HUES6 (cell line): ENCODE results near the gene VIPAS39.
A peak's percentile ranks its signal among the peaks of the same experiment; 100 is the strongest.

Source experiments
- H3K27ac ChIP-seq: 2 replicates; pipeline ENCODE4 v1.7.0; 2013; ENCODE audit warnings: low read depth, mild to moderate bottlenecking, low read length, inconsistent platforms
- H3K27me3 ChIP-seq: 2 replicates; pipeline ENCODE4 v1.6.1; 2013; ENCODE audit warnings: low read length; ENCODE audit not compliant: control insufficient read depth, insufficient read depth
- H3K36me3 ChIP-seq: 2 replicates; pipeline ENCODE4 v1.6.1; 2013; ENCODE audit warnings: low read length; ENCODE audit not compliant: control insufficient read depth, insufficient read depth
- H3K4me1 ChIP-seq: 2 replicates; pipeline ENCODE4 v1.6.1; 2013; ENCODE audit warnings: low read length; ENCODE audit not compliant: control insufficient read depth, insufficient read depth
- H3K4me3 ChIP-seq: 2 replicates; pipeline ENCODE4 v1.5.1; 2013; ENCODE audit warnings: low read depth, low read length
- H3K9ac ChIP-seq: one replicate; pipeline ENCODE4 v1.6.1; 2013; ENCODE audit warnings: mild to moderate bottlenecking, low read length
- H3K9me3 ChIP-seq: 2 replicates; pipeline ENCODE4 v1.6.1; 2013; ENCODE audit warnings: low read depth, low read length; ENCODE audit not compliant: control insufficient read depth, insufficient read depth

VIPAS39 gene

DNA sequence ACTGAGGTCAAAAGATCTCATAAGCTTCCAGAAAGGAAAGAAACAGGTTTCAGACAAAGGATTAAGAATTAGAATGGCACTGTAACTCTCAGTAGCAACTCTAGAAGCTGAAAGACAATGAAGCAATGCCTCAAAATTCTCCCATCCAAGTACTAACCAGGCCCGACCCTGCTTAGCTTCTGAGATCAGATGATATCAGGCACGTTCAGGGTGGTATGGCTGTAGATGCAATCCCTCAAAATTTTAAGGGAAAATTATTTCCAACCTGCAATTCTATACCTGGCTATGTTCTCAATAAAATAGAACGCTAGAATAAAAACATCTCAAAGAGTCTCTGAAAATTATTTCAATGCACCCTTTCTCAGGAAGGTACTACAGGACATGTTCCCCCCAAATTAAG, 53.6 kb downstream of the VIPAS39 start:
- H3K4me3 ChIP-seq = no peak overlapping the region
- no peaks in the 10 kb centered on the region for H3K9me3 ChIP-seq
- no peak overlapping the region for H3K27ac ChIP-seq

DNA sequence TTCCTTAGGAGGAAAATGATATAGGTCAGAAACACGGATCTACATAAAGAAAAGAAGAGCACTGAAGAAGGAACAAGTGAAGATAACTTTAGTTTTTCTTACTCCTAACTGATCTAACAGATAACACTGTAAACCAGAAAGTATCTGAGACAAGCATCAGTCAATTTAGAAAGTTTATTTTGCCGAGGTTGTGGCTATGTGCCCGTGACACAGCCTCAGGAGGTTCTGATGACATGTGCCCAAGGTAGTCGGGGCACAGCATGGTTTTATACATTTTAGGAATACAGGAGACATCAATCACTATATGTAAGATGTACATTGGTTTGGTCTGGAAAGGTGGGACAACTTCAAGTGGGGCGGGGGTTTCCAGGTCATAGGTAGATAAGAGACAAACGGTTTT, 57.2 kb downstream of the VIPAS39 start:
- H3K27me3 ChIP-seq = no peaks in the 10 kb centered on the region
- H3K27ac ChIP-seq = no peak overlapping the region
- no peak overlapping the region for H3K9ac ChIP-seq
- H3K4me3 ChIP-seq = no peak overlapping the region
- H3K4me1 ChIP-seq = no peaks in the 10 kb centered on the region
- H3K36me3 ChIP-seq = no peaks in the 10 kb centered on the region
- H3K9me3 ChIP-seq = 0 out of 2 replicates have a peak, but pooled peaks cover 3% of the 10 kb centered on the region

More for the DNA sequence above, 53.6 kb downstream of the VIPAS39 start:
- H3K4me1 ChIP-seq = no peaks in the 10 kb centered on the region
- no peaks in the 10 kb centered on the region for H3K36me3 ChIP-seq
- H3K27me3 ChIP-seq = no peaks in the 10 kb centered on the region
- H3K9ac ChIP-seq = no peak overlapping the region

DNA sequence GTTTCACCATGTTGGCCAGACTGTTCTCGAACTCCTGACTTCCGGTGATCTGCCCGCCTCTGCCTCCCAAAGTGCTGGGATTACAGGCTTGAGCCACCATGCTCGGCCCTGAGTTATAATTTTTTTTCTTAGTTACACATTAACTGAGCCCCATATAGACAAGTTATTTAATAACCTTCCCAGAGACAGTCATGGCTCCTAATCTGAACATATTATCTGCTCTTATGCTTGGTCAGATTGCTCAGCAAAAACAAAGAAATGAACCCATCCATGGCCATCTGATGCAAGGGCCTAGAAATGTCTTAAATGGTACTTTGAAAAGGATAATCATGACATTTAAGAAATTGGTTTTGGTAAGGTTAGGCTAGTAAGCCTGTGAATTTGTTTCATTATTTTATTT, 67.2 kb downstream of the VIPAS39 start:
- no peaks in the 10 kb centered on the region for H3K27me3 ChIP-seq
- no peak overlapping the region for H3K9ac ChIP-seq
- H3K27ac ChIP-seq = no peak overlapping the region
- no peaks in the 10 kb centered on the region for H3K9me3 ChIP-seq
- H3K36me3 ChIP-seq = no peaks in the 10 kb centered on the region
- H3K4me3 ChIP-seq = no peak overlapping the region
- H3K4me1 ChIP-seq = no peaks in the 10 kb centered on the region

DNA sequence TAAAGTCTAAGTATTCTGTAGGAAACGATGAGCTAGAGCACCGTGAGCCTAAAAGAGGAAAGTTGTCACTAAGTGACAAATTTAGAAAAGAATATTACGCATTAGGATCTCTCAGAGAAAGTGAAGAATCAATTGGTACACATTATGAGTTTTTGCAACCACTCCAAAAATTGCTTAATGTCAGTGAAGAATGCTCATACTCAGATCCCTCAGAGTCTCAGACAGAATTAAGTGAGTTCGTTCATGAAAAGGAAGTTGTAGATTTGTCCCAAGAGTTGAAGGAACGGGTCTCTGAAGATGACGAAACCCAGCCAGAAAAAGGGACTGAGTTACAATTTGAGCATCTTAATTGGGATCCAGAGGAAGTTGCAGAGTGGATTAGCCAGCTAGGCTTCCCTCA, 78.7 kb downstream of the VIPAS39 start:
- no peaks in the 10 kb centered on the region for H3K36me3 ChIP-seq

DNA sequence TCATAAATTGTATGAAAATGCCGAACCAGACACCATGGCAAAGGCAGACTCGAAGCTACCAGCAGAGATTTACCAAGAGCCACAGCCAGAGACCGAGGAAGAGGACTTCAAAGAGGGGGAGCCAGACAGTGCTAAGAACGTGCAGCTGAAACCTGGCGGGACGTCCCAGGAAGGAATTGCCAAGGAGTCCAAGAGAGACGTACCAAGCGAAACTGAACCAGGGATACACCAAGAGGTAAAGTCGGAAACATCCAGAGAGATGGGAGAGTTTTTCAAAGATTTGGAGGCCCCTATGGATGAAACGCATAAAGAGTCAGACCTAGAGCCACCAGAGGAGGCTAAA, 79.9 kb downstream of the VIPAS39 start:
- no peak overlapping the region for H3K27ac ChIP-seq
- H3K9ac ChIP-seq = peak overlapping the region; percentile 78

More for the DNA sequence above, 78.7 kb downstream of the VIPAS39 start:
- no peak overlapping the region for H3K27ac ChIP-seq
- H3K27me3 ChIP-seq = no peaks in the 10 kb centered on the region
- H3K4me3 ChIP-seq = no peak overlapping the region
- peaks cover 14% of the 10 kb centered on the region; the same call in 1 of the 2 replicates for H3K4me1 ChIP-seq
- no peaks in the 10 kb centered on the region for H3K9me3 ChIP-seq
- no peak overlapping the region for H3K9ac ChIP-seq

DNA sequence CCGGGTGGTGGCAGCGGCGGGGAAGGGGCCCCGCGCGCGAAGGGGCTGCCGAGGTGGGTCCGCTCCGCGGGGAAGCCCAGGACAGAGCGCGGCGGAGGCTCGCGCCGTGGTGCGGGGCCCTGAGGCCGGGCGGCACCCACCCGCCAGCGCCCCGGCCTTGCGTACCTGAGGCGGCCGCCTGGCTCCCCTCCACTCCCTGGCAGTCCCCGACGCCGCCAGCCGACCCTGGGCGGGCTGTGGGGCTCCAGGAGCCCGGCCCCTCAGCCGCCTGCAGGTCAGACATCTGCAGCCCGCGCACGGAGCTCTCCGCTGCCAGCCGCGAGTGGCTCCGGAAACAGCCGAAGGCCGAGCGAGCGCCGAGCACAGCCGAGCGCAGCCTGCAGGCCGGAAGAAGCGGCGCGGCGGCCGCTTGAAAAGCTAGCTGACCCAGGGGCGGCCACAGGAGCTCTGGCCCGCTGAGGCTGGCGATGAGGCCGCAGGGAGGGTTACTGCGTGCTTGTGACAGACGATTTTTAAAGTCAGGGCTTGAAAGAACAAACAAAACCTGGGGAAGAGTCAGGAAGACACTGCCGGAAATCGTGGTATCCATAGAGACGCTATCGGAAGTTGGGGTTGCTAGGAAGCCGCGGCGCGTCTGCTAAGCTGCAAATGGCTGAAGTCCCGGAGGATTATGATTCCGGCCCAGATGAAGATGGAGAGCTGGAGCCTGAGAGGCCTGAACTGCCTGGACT, 80.5 kb downstream of the VIPAS39 start, which contains the start of the genes SAMD15 and TMED8:
Gene SAMD15 (plus strand): TSS at position 609 of the 731 bp plus-strand sequence. CDS start 40 bp downstream, at position 649.
Gene TMED8 (minus strand): TSS at position 324 of the 731 bp plus-strand sequence. CDS start 41 bp downstream, at position 283.
- Histone ChIP-seq H3K27ac (peak within 1 kb of the TSS; percentile 79; the same call in 1 of the 2 replicates), H3K36me3 (no peaks in the 10 kb centered on the region), H3K4me3 (peak within 1 kb of the TSS; percentile 97), H3K27me3 (no peaks in the 10 kb centered on the region), H3K4me1 (peaks cover 14% of the 10 kb centered on the region; the same call in 1 of the 2 replicates), H3K9me3 (no peaks in the 10 kb centered on the region), H3K9ac (peak within 1 kb of the TSS; percentile 78)

More for the DNA sequence above, 79.9 kb downstream of the VIPAS39 start:
- H3K4me1 ChIP-seq = peaks cover 14% of the 10 kb centered on the region; the same call in 1 of the 2 replicates
- H3K36me3 ChIP-seq = no peaks in the 10 kb centered on the region
- no peaks in the 10 kb centered on the region for H3K27me3 ChIP-seq
- no peaks in the 10 kb centered on the region for H3K9me3 ChIP-seq
- H3K4me3 ChIP-seq = peak overlapping the region; percentile 97
